CD4-positive, alpha-beta T cell (primary cell): Measurements from ENCODE around the gene WT1. TPM values are rescaled to one million over a fixed set of nuclear protein-coding genes. Genes with fewer than 3 reads are reported as not detected.

Experiments used
- ATAC-seq: fragments of 200-7000 bp; cut with Tn5 transposase; one replicate; pipeline ENCODE4 v1.10.0; 2022; ENCODE audit warnings: mild to moderate bottlenecking; ENCODE audit not compliant: poor library complexity
- CTCF ChIA-PET: fragments of 350-600 bp; sonication (Branson Sonifier 250); formaldehyde crosslinking; loops from one replicate; lab custom pipeline; 2021; ENCODE audit warnings: antibody characterized with exemption, inconsistent platforms; lab: Charles Lee
- POLR2A ChIA-PET: fragments of 350-600 bp; sonication (Branson Sonifier 250); formaldehyde crosslinking; loops from one replicate; lab custom pipeline; 2021; ENCODE audit warnings: antibody characterized with exemption, inconsistent platforms; lab: Charles Lee
- DNase-seq, 14 experiments: peaks; one replicate each; pipeline ENCODE4 v3.0.0-alpha.2; 2013 to 2020; ENCODE audit warnings: mixed read lengths in 2 of 14
- H3K27ac ChIP-seq, 2 donors: one replicate each; pipeline versions ENCODE4 v1.5.1 to v1.7.0; 2013; ENCODE audit warnings: low read length in 2 of 2, low read depth in 1 of 2, mild to moderate bottlenecking in 1 of 2
- H3K27me3 ChIP-seq, 2 experiments: 1 replicate in 1 of 2; 2 replicates in 1 of 2; pipeline versions ENCODE4 v1.6.1 to v1.7.0; 2013; ENCODE audit warnings: low read length in 2 of 2, control low read depth in 1 of 2, mild to moderate bottlenecking in 1 of 2, moderate library complexity in 1 of 2; ENCODE audit not compliant: insufficient read depth in 2 of 2, control insufficient read depth in 1 of 2
- H3K36me3 ChIP-seq: one replicate; pipeline ENCODE4 v1.6.1; 2013; ENCODE audit warnings: low read length, control low read depth; ENCODE audit not compliant: insufficient read depth
- H3K4me1 ChIP-seq: one replicate; pipeline ENCODE4 v1.6.1; 2013; ENCODE audit warnings: low read length, control low read depth; ENCODE audit not compliant: insufficient read depth
- H3K4me3 ChIP-seq: one replicate; pipeline ENCODE4 v1.5.1; 2013; ENCODE audit warnings: mild to moderate bottlenecking, low read length, moderate library complexity
- H3K9me3 ChIP-seq, 2 experiments: 1 replicate in 1 of 2; 2 replicates in 1 of 2; pipeline versions ENCODE4 v1.6.1 to v1.7.0; 2013; ENCODE audit warnings: low read length in 2 of 2, mild to moderate bottlenecking in 2 of 2, control low read depth in 1 of 2, moderate library complexity in 1 of 2; ENCODE audit not compliant: control insufficient read depth in 1 of 2, insufficient read depth in 1 of 2
- H3K27ac Mint-ChIP-seq: one replicate; pipeline ENCODE4 v1.8.0; 2020; ENCODE audit warnings: mixed read lengths
- H3K27me3 Mint-ChIP-seq: one replicate; pipeline ENCODE4 v1.8.0; 2021; ENCODE audit warnings: mixed read lengths
- H3K36me3 Mint-ChIP-seq: one replicate; pipeline ENCODE4 v1.8.0; 2021; ENCODE audit warnings: low read depth, mixed read lengths
- H3K4me1 Mint-ChIP-seq: one replicate; pipeline ENCODE4 v1.8.0; 2021; ENCODE audit warnings: low read depth, mixed read lengths
- H3K4me3 Mint-ChIP-seq: one replicate; pipeline ENCODE4 v1.8.0; 2020; ENCODE audit warnings: mild to moderate bottlenecking, mixed read lengths
- H3K9me3 Mint-ChIP-seq: one replicate; pipeline ENCODE4 v1.8.0; 2020; ENCODE audit warnings: mixed read lengths
- intact Hi-C, 2 experiments: fragments of 100-400 bp; cut with DNase I in 1 of 2; cut with micrococcal nuclease in 1 of 2; formaldehyde crosslinking; loops; one replicate each; pipeline versions ENCODE4 v1.15.1 to v1.9.0; 2023 to 2025; cut with DNase I, micrococcal nuclease
- total RNA-seq, 174 experiments: library from RNA in 2 of 174; stranded (reverse) in 2 of 174; gene quantifications; one replicate each; pipeline ENCODE4 v1.2.3 and lab custom pipeline; 2021 to 2026
- TF ChIP-seq, protein P1 (sequence below): fragments of 200-600 bp; IDR thresholded peaks from one replicate; pipeline ENCODE4 v1.8.0; 2022; ENCODE audit warnings: antibody characterized with exemption, mild to moderate bottlenecking

The WT1 gene
- total RNA-seq, 2 experiments from 2014 or later = not detected

DNA sequence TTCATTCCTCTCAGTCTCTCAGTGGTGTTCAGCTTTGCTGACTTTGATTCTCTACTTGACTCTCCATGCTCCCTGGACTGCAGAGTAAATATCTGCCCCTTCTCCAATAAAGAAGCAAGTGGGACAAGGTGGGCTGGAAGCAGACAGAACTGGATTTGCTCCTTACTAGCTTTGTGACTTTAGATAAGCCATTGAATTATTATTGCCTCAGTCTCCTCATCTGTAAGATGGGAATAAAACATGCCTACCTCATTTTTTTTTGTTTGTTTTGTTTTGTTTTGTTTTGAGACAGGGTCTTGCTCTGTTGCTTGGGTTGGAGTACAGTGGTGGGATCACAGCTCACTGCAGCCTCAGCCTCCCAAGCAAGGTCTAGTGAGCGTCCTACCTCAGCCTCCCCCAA lies 44.6 kb downstream of the WT1 start:
- Histone ChIP-seq H3K27me3 (no peaks in the 10 kb centered on the region), H3K9me3 (no peaks in the 10 kb centered on the region), H3K36me3 (no peaks in the 10 kb centered on the region), H3K27ac (no peak overlapping the region), H3K4me1 (no peaks in the 10 kb centered on the region), H3K4me3 (no peak overlapping the region)
- Mint-ChIP-seq H3K9me3 (no peaks in the 10 kb centered on the region), H3K4me3 (no peak overlapping the region), H3K36me3 (no peaks in the 10 kb centered on the region), H3K27ac (no peak overlapping the region), H3K27me3 (no peaks in the 10 kb centered on the region), H3K4me1 (no peaks in the 10 kb centered on the region)
- ChIA-PET CTCF (no interaction called here), POLR2A (no interaction called here)
- no peak for ATAC-seq
- no peak for DNase-seq
- intact Hi-C loops = no loop called here
- TF ChIP-seq, protein P1, sequence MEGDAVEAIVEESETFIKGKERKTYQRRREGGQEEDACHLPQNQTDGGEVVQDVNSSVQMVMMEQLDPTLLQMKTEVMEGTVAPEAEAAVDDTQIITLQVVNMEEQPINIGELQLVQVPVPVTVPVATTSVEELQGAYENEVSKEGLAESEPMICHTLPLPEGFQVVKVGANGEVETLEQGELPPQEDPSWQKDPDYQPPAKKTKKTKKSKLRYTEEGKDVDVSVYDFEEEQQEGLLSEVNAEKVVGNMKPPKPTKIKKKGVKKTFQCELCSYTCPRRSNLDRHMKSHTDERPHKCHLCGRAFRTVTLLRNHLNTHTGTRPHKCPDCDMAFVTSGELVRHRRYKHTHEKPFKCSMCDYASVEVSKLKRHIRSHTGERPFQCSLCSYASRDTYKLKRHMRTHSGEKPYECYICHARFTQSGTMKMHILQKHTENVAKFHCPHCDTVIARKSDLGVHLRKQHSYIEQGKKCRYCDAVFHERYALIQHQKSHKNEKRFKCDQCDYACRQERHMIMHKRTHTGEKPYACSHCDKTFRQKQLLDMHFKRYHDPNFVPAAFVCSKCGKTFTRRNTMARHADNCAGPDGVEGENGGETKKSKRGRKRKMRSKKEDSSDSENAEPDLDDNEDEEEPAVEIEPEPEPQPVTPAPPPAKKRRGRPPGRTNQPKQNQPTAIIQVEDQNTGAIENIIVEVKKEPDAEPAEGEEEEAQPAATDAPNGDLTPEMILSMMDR = no peak

DNA sequence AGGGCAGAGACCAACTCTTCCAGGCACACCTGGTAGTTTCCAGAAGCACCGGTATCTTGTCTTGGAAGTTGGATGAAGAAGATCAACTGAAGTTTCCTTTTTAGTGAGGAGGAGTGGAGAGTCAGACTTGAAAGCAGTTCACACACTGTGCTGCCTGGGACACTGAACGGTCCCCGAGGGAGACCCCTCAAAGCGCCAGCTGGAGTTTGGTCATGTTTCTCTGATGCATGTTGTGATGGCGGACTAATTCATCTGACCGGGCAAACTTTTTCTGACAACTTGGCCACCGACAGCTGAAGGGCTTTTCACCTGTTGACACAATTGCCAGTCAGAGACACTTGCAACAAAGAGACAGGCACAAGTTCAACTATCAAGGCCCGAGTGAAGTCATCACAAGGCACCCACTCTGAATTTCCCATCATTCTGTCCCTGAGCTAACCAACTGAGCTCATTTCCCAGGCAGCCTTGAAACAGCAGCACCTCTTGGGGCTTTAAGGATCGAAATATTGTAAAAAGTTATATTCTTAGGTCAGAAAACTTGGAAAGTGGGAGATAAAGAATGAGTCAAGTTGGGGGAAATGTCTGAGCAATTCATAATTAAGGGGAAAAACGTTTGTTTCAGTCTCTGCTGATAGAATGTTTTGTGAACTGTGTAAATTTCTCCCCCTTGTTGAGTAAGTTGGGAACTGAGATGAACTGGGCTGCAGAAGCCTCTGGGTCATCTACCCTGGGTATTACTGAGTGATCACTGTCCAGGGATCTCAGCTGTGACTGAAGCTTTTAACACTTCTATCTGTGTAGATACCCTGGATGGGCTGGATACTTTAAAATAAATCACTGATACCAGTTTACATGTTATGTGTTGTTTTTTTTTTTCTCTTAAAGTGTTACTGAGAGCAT lies 46.2 kb downstream of the WT1 start:
- intact Hi-C loops = no loop called here
- no peaks in the 10 kb centered on the region for H3K36me3 ChIP-seq

DNA sequence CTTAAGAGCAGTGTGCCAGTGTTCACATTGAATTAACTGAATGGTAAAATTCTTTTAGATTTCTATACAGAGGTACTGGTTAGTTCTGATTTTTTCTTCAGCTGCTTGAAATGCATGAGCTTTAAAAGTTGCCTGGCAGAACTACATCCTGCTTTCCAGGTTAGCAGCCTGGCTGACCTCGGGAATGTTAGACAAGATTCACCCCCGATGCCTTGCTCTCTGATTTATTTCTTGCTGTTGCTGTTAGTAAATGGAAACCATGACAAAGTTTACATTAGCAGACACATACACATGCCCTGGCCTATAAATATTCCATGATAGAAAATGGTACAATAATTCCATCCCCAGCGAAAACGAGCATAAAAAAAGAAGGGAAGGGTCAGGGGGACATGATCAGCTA lies 47.0 kb downstream of the WT1 start:
- Histone ChIP-seq H3K36me3 (no peaks in the 10 kb centered on the region), H3K27me3 (peaks cover 0 to 6% of the 10 kb centered on the region in 2 experiments), H3K4me3 (no peak overlapping the region), H3K4me1 (no peaks in the 10 kb centered on the region), H3K9me3 (no peaks in the 10 kb centered on the region), H3K27ac (no peak overlapping the region)
- Mint-ChIP-seq H3K9me3 (no peaks in the 10 kb centered on the region), H3K27me3 (peaks cover 13% of the 10 kb centered on the region), H3K4me1 (no peaks in the 10 kb centered on the region), H3K36me3 (no peaks in the 10 kb centered on the region), H3K4me3 (no peak overlapping the region), H3K27ac (no peak overlapping the region)
- ATAC-seq (no peak), DNase-seq (no peak)
- intact Hi-C loops = no loop called here
- ChIA-PET POLR2A (no interaction called here), CTCF (no interaction called here)
- TF ChIP-seq, protein P1 = no peak

More for the DNA sequence above, 46.2 kb downstream of the WT1 start:
- ATAC-seq (no peak), DNase-seq (no peak)
- Mint-ChIP-seq H3K27me3 (peaks cover 5% of the 10 kb centered on the region), H3K36me3 (no peaks in the 10 kb centered on the region), H3K4me1 (no peaks in the 10 kb centered on the region), H3K4me3 (no peak overlapping the region), H3K27ac (no peak overlapping the region), H3K9me3 (no peaks in the 10 kb centered on the region)
- H3K9me3 ChIP-seq = no peaks in the 10 kb centered on the region
- H3K27me3 ChIP-seq = peaks cover 0 to 2% of the 10 kb centered on the region in 2 experiments
- TF ChIP-seq, protein P1 = no peak
- ChIA-PET CTCF (no interaction called here), POLR2A (no interaction called here)
- no peaks in the 10 kb centered on the region for H3K4me1 ChIP-seq
- no peak overlapping the region for H3K27ac ChIP-seq
- H3K4me3 ChIP-seq = no peak overlapping the region
